ENCODE data around the gene HCN1.

Gene HCN1

DNA sequence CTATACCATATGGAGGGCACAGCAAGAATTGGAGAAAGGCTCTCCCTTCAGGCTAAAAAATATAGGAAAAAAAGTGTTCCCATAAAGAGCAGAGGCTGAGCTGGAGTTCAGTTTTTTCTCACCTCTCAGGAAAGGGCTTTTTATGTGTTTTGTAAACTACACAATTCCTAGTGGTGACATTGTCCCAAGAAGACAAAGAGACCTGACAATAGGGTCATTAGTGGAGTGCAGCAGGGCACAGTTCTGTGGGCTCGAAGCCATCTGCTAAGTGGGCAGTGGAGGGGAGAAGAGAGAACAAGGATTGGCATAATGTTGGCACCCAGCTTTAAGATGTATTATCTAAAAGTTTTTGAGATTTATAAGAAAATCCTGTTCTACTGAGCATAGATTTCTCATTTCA, 162.5 kb downstream of the HCN1 start (continued):
- TF ChIP-seq ZNF48 (tag by site-specific recombination; IDR thresholded peaks at IDR 0.05) (no peak), ZSCAN16 (tag by site-specific recombination; IDR thresholded peaks at IDR 0.05) (no peak), ZNF76 (tag by site-specific recombination; IDR thresholded peaks at IDR 0.05; ENCODE audit: borderline replicate concordance, low read depth) (no peak)
- TF ChIP-seq, protein P1, sequence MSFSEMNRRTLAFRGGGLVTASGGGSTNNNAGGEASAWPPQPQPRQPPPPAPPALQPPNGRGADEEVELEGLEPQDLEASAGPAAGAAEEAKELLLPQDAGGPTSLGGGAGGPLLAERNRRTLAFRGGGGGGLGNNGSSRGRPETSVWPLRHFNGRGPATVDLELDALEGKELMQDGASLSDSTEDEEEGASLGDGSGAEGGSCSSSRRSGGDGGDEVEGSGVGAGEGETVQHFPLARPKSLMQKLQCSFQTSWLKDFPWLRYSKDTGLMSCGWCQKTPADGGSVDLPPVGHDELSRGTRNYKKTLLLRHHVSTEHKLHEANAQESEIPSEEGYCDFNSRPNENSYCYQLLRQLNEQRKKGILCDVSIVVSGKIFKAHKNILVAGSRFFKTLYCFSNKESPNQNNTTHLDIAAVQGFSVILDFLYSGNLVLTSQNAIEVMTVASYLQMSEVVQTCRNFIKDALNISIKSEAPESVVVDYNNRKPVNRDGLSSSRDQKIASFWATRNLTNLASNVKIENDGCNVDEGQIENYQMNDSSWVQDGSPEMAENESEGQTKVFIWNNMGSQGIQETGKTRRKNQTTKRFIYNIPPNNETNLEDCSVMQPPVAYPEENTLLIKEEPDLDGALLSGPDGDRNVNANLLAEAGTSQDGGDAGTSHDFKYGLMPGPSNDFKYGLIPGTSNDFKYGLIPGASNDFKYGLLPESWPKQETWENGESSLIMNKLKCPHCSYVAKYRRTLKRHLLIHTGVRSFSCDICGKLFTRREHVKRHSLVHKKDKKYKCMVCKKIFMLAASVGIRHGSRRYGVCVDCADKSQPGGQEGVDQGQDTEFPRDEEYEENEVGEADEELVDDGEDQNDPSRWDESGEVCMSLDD (tag by site-specific recombination; IDR thresholded peaks at IDR 0.05) = no peak
- TF ChIP-seq, protein P2, sequence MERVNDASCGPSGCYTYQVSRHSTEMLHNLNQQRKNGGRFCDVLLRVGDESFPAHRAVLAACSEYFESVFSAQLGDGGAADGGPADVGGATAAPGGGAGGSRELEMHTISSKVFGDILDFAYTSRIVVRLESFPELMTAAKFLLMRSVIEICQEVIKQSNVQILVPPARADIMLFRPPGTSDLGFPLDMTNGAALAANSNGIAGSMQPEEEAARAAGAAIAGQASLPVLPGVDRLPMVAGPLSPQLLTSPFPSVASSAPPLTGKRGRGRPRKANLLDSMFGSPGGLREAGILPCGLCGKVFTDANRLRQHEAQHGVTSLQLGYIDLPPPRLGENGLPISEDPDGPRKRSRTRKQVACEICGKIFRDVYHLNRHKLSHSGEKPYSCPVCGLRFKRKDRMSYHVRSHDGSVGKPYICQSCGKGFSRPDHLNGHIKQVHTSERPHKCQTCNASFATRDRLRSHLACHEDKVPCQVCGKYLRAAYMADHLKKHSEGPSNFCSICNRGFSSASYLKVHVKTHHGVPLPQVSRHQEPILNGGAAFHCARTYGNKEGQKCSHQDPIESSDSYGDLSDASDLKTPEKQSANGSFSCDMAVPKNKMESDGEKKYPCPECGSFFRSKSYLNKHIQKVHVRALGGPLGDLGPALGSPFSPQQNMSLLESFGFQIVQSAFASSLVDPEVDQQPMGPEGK (tag by site-specific recombination; IDR thresholded peaks at IDR 0.05) = no peak

DNA sequence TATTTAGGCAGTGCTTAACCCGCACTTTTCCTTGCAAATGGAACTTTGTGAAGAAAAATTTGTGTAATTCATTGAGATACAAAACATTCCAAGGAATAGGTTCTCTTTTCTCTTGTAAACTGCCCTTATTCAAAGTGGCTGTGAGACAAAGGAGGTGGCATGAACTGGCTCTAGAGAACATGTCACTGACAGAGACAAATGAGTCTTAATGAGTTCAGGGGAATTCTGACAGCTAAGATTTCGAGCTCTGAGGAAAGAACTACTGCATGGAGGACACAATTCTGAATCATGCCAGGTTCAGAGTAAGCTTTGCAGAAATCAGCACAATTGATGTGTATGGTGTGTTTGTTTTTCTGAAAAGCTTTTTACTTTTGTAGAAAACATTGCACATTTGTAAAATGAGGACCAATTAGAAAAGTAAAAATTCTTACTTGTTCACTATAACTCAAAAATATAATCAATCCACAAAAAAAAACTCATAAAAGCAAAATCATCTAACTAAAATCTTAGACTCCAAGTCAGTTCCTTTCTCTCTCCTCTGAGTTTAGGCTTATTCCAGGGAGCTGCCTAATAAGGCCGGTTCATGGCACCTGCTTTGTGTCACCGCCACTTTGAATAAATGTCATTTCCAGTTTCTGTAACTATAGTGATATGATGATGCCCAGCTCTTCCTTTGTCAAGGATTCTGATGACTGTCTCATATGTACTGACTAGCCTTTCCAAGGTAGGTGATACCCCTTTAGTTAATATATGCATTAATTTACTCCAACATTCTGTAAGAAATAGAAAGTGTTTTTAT, 163.2 kb downstream of the HCN1 start:
- no peak overlapping the region for H3K4me3 ChIP-seq (ENCODE audit: low read depth, low read length)
- H3K27ac ChIP-seq (ENCODE audit: extremely low read depth, low read depth, low read length) = no peak overlapping the region
- H3K36me3 ChIP-seq (ENCODE audit: control insufficient read depth in 2 of 2, insufficient read depth in 1 of 2, low read length in 2 of 2) = no peaks in the 10 kb centered on the region
- H3K4me1 ChIP-seq (ENCODE audit: control insufficient read depth, insufficient read depth, low read length) = no peaks in the 10 kb centered on the region
- TF ChIP-seq ZNF433 (tag by site-specific recombination; IDR thresholded peaks at IDR 0.05; ENCODE audit: low read depth) (no peak), ZNF629 (tag by site-specific recombination; IDR thresholded peaks at IDR 0.05) (no peak), ZNF132 (tag by site-specific recombination; IDR thresholded peaks at IDR 0.05; ENCODE audit: borderline replicate concordance) (no peak), ZBTB20 (tag by site-specific recombination; IDR thresholded peaks at IDR 0.05) (no peak), ZNF785 (tag by site-specific recombination; IDR thresholded peaks at IDR 0.05) (no peak), ZNF146 (tag by site-specific recombination; IDR thresholded peaks at IDR 0.05) (no peak), ZNF366 (tag by site-specific recombination; conservative IDR thresholded peaks at IDR 0.05) (no peak), BCL11A (tag by site-specific recombination; IDR thresholded peaks at IDR 0.05; ENCODE audit: low read depth) (no peak), ZNF558 (tag by site-specific recombination; IDR thresholded peaks at IDR 0.05) (no peak), ZNF280D (tag by site-specific recombination; IDR thresholded peaks at IDR 0.05) (no peak), ZNF544 (tag by site-specific recombination; IDR thresholded peaks at IDR 0.05) (no peak), ZNF324 (tag by site-specific recombination; IDR thresholded peaks at IDR 0.05) (no peak), ZSCAN23 (tag by site-specific recombination; IDR thresholded peaks at IDR 0.05) (no peak), MYNN (tag by site-specific recombination; IDR thresholded peaks at IDR 0.05; ENCODE audit: borderline replicate concordance) (no peak), ZBTB1 (tag by site-specific recombination; IDR thresholded peaks at IDR 0.05) (no peak)
- TF ChIP-seq, protein P3, sequence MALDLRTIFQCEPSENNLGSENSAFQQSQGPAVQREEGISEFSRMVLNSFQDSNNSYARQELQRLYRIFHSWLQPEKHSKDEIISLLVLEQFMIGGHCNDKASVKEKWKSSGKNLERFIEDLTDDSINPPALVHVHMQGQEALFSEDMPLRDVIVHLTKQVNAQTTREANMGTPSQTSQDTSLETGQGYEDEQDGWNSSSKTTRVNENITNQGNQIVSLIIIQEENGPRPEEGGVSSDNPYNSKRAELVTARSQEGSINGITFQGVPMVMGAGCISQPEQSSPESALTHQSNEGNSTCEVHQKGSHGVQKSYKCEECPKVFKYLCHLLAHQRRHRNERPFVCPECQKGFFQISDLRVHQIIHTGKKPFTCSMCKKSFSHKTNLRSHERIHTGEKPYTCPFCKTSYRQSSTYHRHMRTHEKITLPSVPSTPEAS (tag by site-specific recombination; IDR thresholded peaks at IDR 0.05) = no peak
- no peaks in the 10 kb centered on the region; the same call in 1 of the 2 replicates for H3K9me3 ChIP-seq (ENCODE audit: control insufficient read depth, insufficient read depth, low read depth, low read length)
- ChIA-PET POLR2A (no interaction called here), CTCF (interaction anchor here (0.5 to 0.6 kb wide), 2 partner anchors 93 to 598 kb away, joined by 3 read pairs; no protein-coding TSS in a partner anchor)
